PC-9 (cell line): ENCODE results near the gene EP400.
"Not testable (repeated sequence)": the region's sequence is repeated elsewhere in the genome, so short reads cannot be mapped to it uniquely, and the experiment has no call there.

ENCODE experiments used
- EZH2 ChIP-seq: fragments of 200-600 bp; sonication (generic); IDR thresholded peaks from 2 replicates; pipeline ENCODE4 v1.8.0; 2017; ENCODE audit warnings: antibody characterized with exemption, low read depth
- TF ChIP-seq, protein P1 (sequence below): fragments of 200-600 bp; sonication (generic); conservative IDR thresholded peaks from 2 replicates; pipeline ENCODE4 v1.6.1; 2017; ENCODE audit warnings: mixed run types, antibody characterized with exemption, mild to moderate bottlenecking, moderate library complexity

DNA sequence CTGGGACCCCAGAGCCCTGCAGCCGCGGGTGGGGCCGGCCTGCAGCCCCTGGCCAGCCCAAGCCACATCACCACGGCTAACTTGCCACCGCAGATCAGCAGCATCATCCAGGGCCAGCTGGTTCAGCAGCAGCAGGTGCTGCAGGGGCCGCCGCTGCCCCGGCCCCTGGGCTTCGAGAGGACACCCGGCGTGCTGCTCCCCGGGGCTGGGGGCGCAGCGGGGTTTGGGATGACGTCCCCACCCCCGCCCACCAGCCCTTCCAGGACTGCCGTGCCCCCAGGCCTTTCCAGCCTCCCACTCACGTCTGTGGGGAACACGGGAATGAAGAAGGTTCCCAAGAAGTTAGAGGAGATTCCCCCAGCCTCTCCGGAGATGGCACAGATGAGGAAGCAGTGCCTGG is 11.6 kb downstream of the EP400 start:
- TF ChIP-seq, protein P1, sequence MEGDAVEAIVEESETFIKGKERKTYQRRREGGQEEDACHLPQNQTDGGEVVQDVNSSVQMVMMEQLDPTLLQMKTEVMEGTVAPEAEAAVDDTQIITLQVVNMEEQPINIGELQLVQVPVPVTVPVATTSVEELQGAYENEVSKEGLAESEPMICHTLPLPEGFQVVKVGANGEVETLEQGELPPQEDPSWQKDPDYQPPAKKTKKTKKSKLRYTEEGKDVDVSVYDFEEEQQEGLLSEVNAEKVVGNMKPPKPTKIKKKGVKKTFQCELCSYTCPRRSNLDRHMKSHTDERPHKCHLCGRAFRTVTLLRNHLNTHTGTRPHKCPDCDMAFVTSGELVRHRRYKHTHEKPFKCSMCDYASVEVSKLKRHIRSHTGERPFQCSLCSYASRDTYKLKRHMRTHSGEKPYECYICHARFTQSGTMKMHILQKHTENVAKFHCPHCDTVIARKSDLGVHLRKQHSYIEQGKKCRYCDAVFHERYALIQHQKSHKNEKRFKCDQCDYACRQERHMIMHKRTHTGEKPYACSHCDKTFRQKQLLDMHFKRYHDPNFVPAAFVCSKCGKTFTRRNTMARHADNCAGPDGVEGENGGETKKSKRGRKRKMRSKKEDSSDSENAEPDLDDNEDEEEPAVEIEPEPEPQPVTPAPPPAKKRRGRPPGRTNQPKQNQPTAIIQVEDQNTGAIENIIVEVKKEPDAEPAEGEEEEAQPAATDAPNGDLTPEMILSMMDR = not testable (repeated sequence)
- not testable (repeated sequence) for TF ChIP-seq EZH2
